Fibroblast of the aortic adventitia (primary cell): ENCODE results near the gene CLIC3. TPM values are rescaled to one million over a fixed set of nuclear protein-coding genes. Genes with fewer than 3 reads are reported as not detected.

ENCODE experiments used
- DNase-seq: peaks from one replicate; pipeline ENCODE4 v3.0.0-alpha.2; 2010; ENCODE audit warnings: low read depth
- H3K4me3 ChIP-seq: 2 replicates; pipeline ENCODE4 v1.5.1; 2011; ENCODE audit warnings: low read depth, mild to moderate bottlenecking, control low read depth, low read length, moderate library complexity
- CTCF ChIP-seq: IDR thresholded peaks from 2 replicates; pipeline ENCODE4 v1.5.1; 2011; ENCODE audit warnings: mild to moderate bottlenecking, low read length, control low read depth, inconsistent platforms; ENCODE audit not compliant: insufficient read depth
- total RNA-seq: library from RNA; depleted of rRNA; stranded (reverse); fragments of >200 nt; gene quantifications from 2 replicates; pipeline ENCODE4 v1.2.3, GENCODE V29; 2012; ENCODE audit warnings: low replicate concordance

Gene CLIC3
- total RNA-seq, 1 donor: 5.2 TPM

DNA sequence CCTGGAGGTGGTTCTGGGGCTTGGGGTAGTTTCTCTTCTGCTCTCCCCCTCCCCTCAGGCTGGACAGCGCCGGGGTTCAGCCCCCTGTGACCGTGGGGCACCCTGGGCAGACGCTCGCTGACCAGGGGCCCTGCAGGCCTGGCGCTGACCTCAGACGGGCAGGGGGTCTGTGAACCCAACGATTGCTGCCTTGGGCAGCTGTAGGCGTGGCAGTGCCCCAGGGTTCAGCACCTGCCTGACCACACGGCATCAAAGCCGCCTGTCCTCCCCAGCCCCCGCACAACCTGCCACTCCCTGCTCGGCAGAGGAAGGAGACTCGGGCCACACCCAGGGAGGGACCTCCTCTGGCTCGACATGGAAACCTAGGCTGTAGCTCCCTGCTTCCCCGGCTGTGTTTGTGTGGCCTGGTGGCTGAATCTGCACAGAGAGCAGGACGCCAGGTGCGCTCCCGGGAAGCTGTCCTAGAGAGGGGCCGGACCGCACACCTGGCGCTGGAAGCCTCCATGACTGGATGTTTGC, 32.1 kb downstream of the CLIC3 start:
- no peak for TF ChIP-seq CTCF
- H3K4me3 ChIP-seq: no peak overlapping the region
- no peak for DNase-seq

DNA sequence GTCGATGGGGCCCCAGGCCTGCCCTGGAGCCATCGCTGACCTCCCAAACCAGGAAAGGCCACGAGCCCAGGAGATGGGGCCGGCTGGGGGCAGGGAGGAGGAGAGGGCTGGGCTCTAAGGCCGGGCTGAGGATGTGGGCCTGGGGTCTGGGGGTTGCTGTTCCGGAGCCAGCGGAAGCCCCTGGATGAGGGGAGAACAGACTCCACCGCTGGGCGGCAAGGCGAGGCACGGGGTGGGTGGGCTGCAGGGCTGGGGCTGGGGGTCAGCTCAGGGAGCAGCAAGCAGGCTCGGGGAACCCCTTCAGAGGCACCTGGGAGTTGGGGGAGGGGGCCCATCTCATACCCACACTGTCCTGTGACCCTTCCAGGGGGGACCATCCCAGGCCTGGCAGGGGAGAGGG, 32.6 kb downstream of the CLIC3 start:
- H3K4me3 ChIP-seq: no peak overlapping the region
- DNase-seq: no peak
- no peak for TF ChIP-seq CTCF

GRCh38 chr9:136963341-136963740, 33.0 kb downstream of the CLIC3 start:
- no peak for TF ChIP-seq CTCF
- no peak for DNase-seq
- no peak overlapping the region for H3K4me3 ChIP-seq

GRCh38 chr9:136962701-136963248, 33.6 kb downstream of the CLIC3 start:
- no peak for TF ChIP-seq CTCF
- H3K4me3 ChIP-seq: no peak overlapping the region
- DNase-seq: no peak

- no peak for TF ChIP-seq CTCF
These were observed 34.2 kb downstream of the CLIC3 start for GRCh38 chr9:136962163-136962562.

GRCh38 chr9:136961279-136962065, 34.9 kb downstream of the CLIC3 start:
- no peak for TF ChIP-seq CTCF
- DNase-seq: peak; percentile 52
- no peak overlapping the region for H3K4me3 ChIP-seq

More at GRCh38 chr9:136962163-136962562, 34.2 kb downstream of the CLIC3 start:
- no peak overlapping the region for H3K4me3 ChIP-seq
- no peak for DNase-seq
